ENCODE measurements around the gene KIF1B.
"Not testable (repeated sequence)": the region's sequence is repeated elsewhere in the genome, so short reads cannot be mapped to it uniquely, and the experiment has no call there.

KIF1B gene

DNA sequence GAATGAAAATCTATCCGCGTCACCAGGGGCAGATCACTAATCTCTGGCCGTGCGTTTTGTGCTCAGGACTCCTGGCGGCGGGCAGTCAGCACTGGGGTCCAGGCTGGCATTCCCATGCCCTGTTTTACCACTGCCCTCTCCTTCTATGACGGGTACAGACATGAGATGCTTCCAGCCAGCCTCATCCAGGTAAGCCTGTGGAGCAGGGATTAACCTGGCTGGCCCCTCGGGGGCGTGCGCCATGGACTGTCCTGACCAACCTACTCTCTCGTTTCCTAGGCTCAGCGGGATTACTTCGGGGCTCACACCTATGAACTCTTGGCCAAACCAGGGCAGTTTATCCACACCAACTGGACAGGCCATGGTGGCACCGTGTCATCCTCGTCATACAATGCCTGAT, 209.0 kb downstream of the KIF1B start:
- H3K36me3 ChIP-seq (ENCODE audit: control insufficient read depth in 4 of 4, insufficient read depth in 4 of 4, low read length in 3 of 4), result peaks cover 7 to 60% (median 38%) of the 10 kb centered on the region in 4 experiments
- WGBS (ENCODE audit: insufficient coverage), result 100% methylated on average over 13 of the region's 15 CpGs
- H3K27ac ChIP-seq (ENCODE audit: insufficient read depth in 1 of 2, low read depth in 1 of 2, low read length in 2 of 2, poor library complexity in 1 of 2, severe bottlenecking in 2 of 2), result no peak overlapping the region
- no peaks in the 10 kb centered on the region for H3K27me3 ChIP-seq (replicated peaks in 2 of 5; ENCODE audit: control insufficient read depth in 4 of 5, insufficient read depth in 5 of 5, low read length in 4 of 5)
- no peak overlapping the region for H3K4me3 ChIP-seq (ENCODE audit: control insufficient read depth in 1 of 7, extremely low read depth in 1 of 7, insufficient read depth in 4 of 7, low read depth in 2 of 7, low read length in 6 of 7)
- no peaks in the 10 kb centered on the region for H3K9me3 ChIP-seq (ENCODE audit: control extremely low read depth in 1 of 5, control insufficient read depth in 4 of 5, insufficient read depth in 2 of 5, low read depth in 1 of 5, low read length in 4 of 5)
- CTCF ChIA-PET, result interaction anchor here (1.0 to 1.7 kb wide), 3 partner anchors 20 to 42 kb away, joined by 3 to 8 read pairs (median 5); partner anchors contain the start of gene PGD
- POLR2A ChIA-PET, result no interaction called here
- DNase-seq, result no peak
- H3K4me1 ChIP-seq (ENCODE audit: control extremely low read depth in 1 of 4, control insufficient read depth in 4 of 4, insufficient read depth in 4 of 4, low read length in 3 of 4), result peaks cover 8 to 22% (median 19%) of the 10 kb centered on the region in 4 experiments

DNA sequence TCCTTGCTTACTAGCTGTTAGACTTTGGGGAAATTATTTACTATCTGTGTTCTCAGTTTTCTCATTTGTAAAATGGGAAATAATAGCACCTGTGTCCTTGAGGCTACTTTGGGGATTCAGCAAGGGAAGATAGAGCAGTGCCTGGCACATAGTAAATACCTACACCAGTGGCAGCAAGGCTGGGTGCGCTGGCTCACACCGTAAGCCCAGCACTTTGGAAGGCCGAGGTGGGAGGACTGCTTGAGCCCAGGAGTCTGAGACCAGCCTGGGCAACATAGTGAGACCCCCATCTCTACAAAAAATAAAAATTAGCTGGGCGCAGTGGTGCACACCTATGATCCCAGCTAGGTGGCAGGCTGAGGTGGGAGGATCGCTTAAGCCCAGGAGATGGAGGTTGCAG, 211.3 kb downstream of the KIF1B start:
- DNase-seq, result no peak
- no peak overlapping the region for H3K4me3 ChIP-seq (ENCODE audit: control insufficient read depth in 1 of 7, extremely low read depth in 1 of 7, insufficient read depth in 4 of 7, low read depth in 2 of 7, low read length in 6 of 7)
- H3K27ac ChIP-seq (ENCODE audit: insufficient read depth in 1 of 2, low read depth in 1 of 2, low read length in 2 of 2, poor library complexity in 1 of 2, severe bottlenecking in 2 of 2), result no peak overlapping the region
- H3K36me3 ChIP-seq (ENCODE audit: control insufficient read depth in 4 of 4, insufficient read depth in 4 of 4, low read length in 3 of 4), result peaks cover 7 to 51% (median 38%) of the 10 kb centered on the region in 4 experiments
- CTCF ChIA-PET, result interaction anchor here (0.9 to 1.6 kb wide), 2 partner anchors 17 to 74 kb away, joined by 3 read pairs; no protein-coding TSS in a partner anchor
- H3K9me3 ChIP-seq (ENCODE audit: control extremely low read depth in 1 of 5, control insufficient read depth in 4 of 5, insufficient read depth in 2 of 5, low read depth in 1 of 5, low read length in 4 of 5), result no peaks in the 10 kb centered on the region
- POLR2A ChIA-PET, result interaction anchor here (0.7 kb wide), 1 partner anchor 137 kb away, joined by 6 read pairs; no protein-coding TSS in a partner anchor
- WGBS (ENCODE audit: insufficient coverage), result 100% methylated on average over 3 of the region's 5 CpGs
- no peaks in the 10 kb centered on the region for H3K27me3 ChIP-seq (replicated peaks in 2 of 5; ENCODE audit: control insufficient read depth in 4 of 5, insufficient read depth in 5 of 5, low read length in 4 of 5)
- H3K4me1 ChIP-seq (ENCODE audit: control extremely low read depth in 1 of 4, control insufficient read depth in 4 of 4, insufficient read depth in 4 of 4, low read length in 3 of 4), result no peaks in the 10 kb centered on the region

GRCh38 chr1:10424034-10424433, 213.7 kb downstream of the KIF1B start:
- ChIA-PET CTCF (interaction anchor here (0.8 to 1.8 kb wide), 4 partner anchors 8 to 46 kb away, joined by 5 to 9 read pairs (median 6); no protein-coding TSS in a partner anchor), POLR2A (no interaction called here)
- peaks cover 0 to 6% (median 2%) of the 10 kb centered on the region in 4 experiments for H3K4me1 ChIP-seq (ENCODE audit: control extremely low read depth in 1 of 4, control insufficient read depth in 4 of 4, insufficient read depth in 4 of 4, low read length in 3 of 4)
- DNase-seq, result no peak
- no peak overlapping the region for H3K4me3 ChIP-seq (ENCODE audit: control insufficient read depth in 1 of 7, extremely low read depth in 1 of 7, insufficient read depth in 4 of 7, low read depth in 2 of 7, low read length in 6 of 7)
- peaks cover 4 to 27% (median 22%) of the 10 kb centered on the region in 4 experiments for H3K36me3 ChIP-seq (ENCODE audit: control insufficient read depth in 4 of 4, insufficient read depth in 4 of 4, low read length in 3 of 4)
- 80% methylated on average over 5 of the region's 9 CpGs for WGBS (ENCODE audit: insufficient coverage)
- no peaks in the 10 kb centered on the region for H3K27me3 ChIP-seq (replicated peaks in 2 of 5; ENCODE audit: control insufficient read depth in 4 of 5, insufficient read depth in 5 of 5, low read length in 4 of 5)
- H3K9me3 ChIP-seq (ENCODE audit: control extremely low read depth in 1 of 5, control insufficient read depth in 4 of 5, insufficient read depth in 2 of 5, low read depth in 1 of 5, low read length in 4 of 5), result no peaks in the 10 kb centered on the region
- H3K27ac ChIP-seq (ENCODE audit: insufficient read depth in 1 of 2, low read depth in 1 of 2, low read length in 2 of 2, poor library complexity in 1 of 2, severe bottlenecking in 2 of 2), result no peak overlapping the region

- Histone ChIP-seq H3K4me1 (ENCODE audit: control extremely low read depth in 1 of 4, control insufficient read depth in 4 of 4, insufficient read depth in 4 of 4, low read length in 3 of 4) (peaks cover 0 to 7% (median 3%) of the 10 kb centered on the region in 4 experiments), H3K9me3 (ENCODE audit: control extremely low read depth in 1 of 5, control insufficient read depth in 4 of 5, insufficient read depth in 2 of 5, low read depth in 1 of 5, low read length in 4 of 5) (no peaks in the 10 kb centered on the region), H3K4me3 (ENCODE audit: control insufficient read depth in 1 of 7, extremely low read depth in 1 of 7, insufficient read depth in 4 of 7, low read depth in 2 of 7, low read length in 6 of 7) (no peak overlapping the region), H3K36me3 (ENCODE audit: control insufficient read depth in 4 of 4, insufficient read depth in 4 of 4, low read length in 3 of 4) (peaks cover 4 to 21% (median 17%) of the 10 kb centered on the region in 4 experiments), H3K27ac (ENCODE audit: insufficient read depth in 1 of 2, low read depth in 1 of 2, low read length in 2 of 2, poor library complexity in 1 of 2, severe bottlenecking in 2 of 2) (no peak overlapping the region), H3K27me3 (replicated peaks in 2 of 5; ENCODE audit: control insufficient read depth in 4 of 5, insufficient read depth in 5 of 5, low read length in 4 of 5) (no peaks in the 10 kb centered on the region)
- no peak for DNase-seq
- ChIA-PET CTCF (interaction anchor here (0.8 to 1.8 kb wide), 4 partner anchors 9 to 47 kb away, joined by 5 to 9 read pairs (median 6); no protein-coding TSS in a partner anchor), POLR2A (no interaction called here)
- WGBS (ENCODE audit: insufficient coverage), result 97% methylated on average over 5 of the region's 8 CpGs
These were observed 214.3 kb downstream of the KIF1B start for GRCh38 chr1:10424651-10425050.

- POLR2A ChIA-PET, result interaction anchor here (1.0 kb wide), 1 partner anchor 10 kb away, joined by 3 read pairs; no protein-coding TSS in a partner anchor
- H3K27ac ChIP-seq (ENCODE audit: insufficient read depth in 1 of 2, low read depth in 1 of 2, low read length in 2 of 2, poor library complexity in 1 of 2, severe bottlenecking in 2 of 2), result not testable (repeated sequence)
- 81% methylated on average over 17 of the region's 21 CpGs for WGBS (ENCODE audit: insufficient coverage)
These were observed 215.6 kb downstream of the KIF1B start for GRCh38 chr1:10425826-10426534.

GRCh38 chr1:10426535-10426848, 216.1 kb downstream of the KIF1B start:
- DNase-seq; H3K4me3 ChIP-seq (ENCODE audit: control insufficient read depth in 1 of 7, extremely low read depth in 1 of 7, insufficient read depth in 4 of 7, low read depth in 2 of 7, low read length in 6 of 7); H3K27me3 ChIP-seq (replicated peaks in 2 of 5; ENCODE audit: control insufficient read depth in 4 of 5, insufficient read depth in 5 of 5, low read length in 4 of 5); H3K9me3 ChIP-seq (ENCODE audit: control extremely low read depth in 1 of 5, control insufficient read depth in 4 of 5, insufficient read depth in 2 of 5, low read depth in 1 of 5, low read length in 4 of 5); H3K27ac ChIP-seq (ENCODE audit: insufficient read depth in 1 of 2, low read depth in 1 of 2, low read length in 2 of 2, poor library complexity in 1 of 2, severe bottlenecking in 2 of 2); H3K36me3 ChIP-seq (ENCODE audit: control insufficient read depth in 4 of 4, insufficient read depth in 4 of 4, low read length in 3 of 4): not testable (repeated sequence)
- CTCF ChIA-PET, result interaction anchor here (0.9 to 2.5 kb wide), 4 partner anchors 11 to 67 kb away, joined by 3 to 9 read pairs (median 4); no protein-coding TSS in a partner anchor
- POLR2A ChIA-PET, result interaction anchor here (1.0 kb wide), 1 partner anchor 11 kb away, joined by 3 read pairs; no protein-coding TSS in a partner anchor
- peaks cover 3 to 23% (median 15%) of the 10 kb centered on the region in 4 experiments for H3K4me1 ChIP-seq (ENCODE audit: control extremely low read depth in 1 of 4, control insufficient read depth in 4 of 4, insufficient read depth in 4 of 4, low read length in 3 of 4)
- 91% methylated on average over 8 of the region's 21 CpGs for WGBS (ENCODE audit: insufficient coverage)

More at GRCh38 chr1:10425826-10426534, 215.6 kb downstream of the KIF1B start:
- Histone ChIP-seq H3K4me1 (ENCODE audit: control extremely low read depth in 1 of 4, control insufficient read depth in 4 of 4, insufficient read depth in 4 of 4, low read length in 3 of 4) (peaks cover 3 to 18% (median 10%) of the 10 kb centered on the region in 4 experiments), H3K36me3 (ENCODE audit: control insufficient read depth in 4 of 4, insufficient read depth in 4 of 4, low read length in 3 of 4) (peaks cover 4 to 12% (median 7%) of the 10 kb centered on the region in 4 experiments)
- H3K4me3 ChIP-seq (ENCODE audit: control insufficient read depth in 1 of 7, extremely low read depth in 1 of 7, insufficient read depth in 4 of 7, low read depth in 2 of 7, low read length in 6 of 7); H3K27me3 ChIP-seq (replicated peaks in 2 of 5; ENCODE audit: control insufficient read depth in 4 of 5, insufficient read depth in 5 of 5, low read length in 4 of 5); H3K9me3 ChIP-seq (ENCODE audit: control extremely low read depth in 1 of 5, control insufficient read depth in 4 of 5, insufficient read depth in 2 of 5, low read depth in 1 of 5, low read length in 4 of 5): not testable (repeated sequence)
- peak in 2 of 3 donors; percentile 23 to 50 for DNase-seq
- CTCF ChIA-PET, result interaction anchor here (0.9 to 2.5 kb wide), 5 partner anchors 10 to 68 kb away, joined by 3 to 9 read pairs (median 3); no protein-coding TSS in a partner anchor

- 95% methylated on average over 4 of the region's 5 CpGs for WGBS (ENCODE audit: insufficient coverage)
- Histone ChIP-seq H3K27ac (ENCODE audit: insufficient read depth in 1 of 2, low read depth in 1 of 2, low read length in 2 of 2, poor library complexity in 1 of 2, severe bottlenecking in 2 of 2) (no peak overlapping the region), H3K4me1 (ENCODE audit: control extremely low read depth in 1 of 4, control insufficient read depth in 4 of 4, insufficient read depth in 4 of 4, low read length in 3 of 4) (peaks cover 3 to 24% (median 16%) of the 10 kb centered on the region in 4 experiments), H3K36me3 (ENCODE audit: control insufficient read depth in 4 of 4, insufficient read depth in 4 of 4, low read length in 3 of 4) (peaks cover 0 to 2% (median 0%) of the 10 kb centered on the region in 4 experiments), H3K4me3 (ENCODE audit: control insufficient read depth in 1 of 7, extremely low read depth in 1 of 7, insufficient read depth in 4 of 7, low read depth in 2 of 7, low read length in 6 of 7) (no peak overlapping the region), H3K27me3 (replicated peaks in 2 of 5; ENCODE audit: control insufficient read depth in 4 of 5, insufficient read depth in 5 of 5, low read length in 4 of 5) (no peaks in the 10 kb centered on the region), H3K9me3 (ENCODE audit: control extremely low read depth in 1 of 5, control insufficient read depth in 4 of 5, insufficient read depth in 2 of 5, low read depth in 1 of 5, low read length in 4 of 5) (no peaks in the 10 kb centered on the region)
- ChIA-PET CTCF (interaction anchor here (0.8 to 10.2 kb wide), 13 partner anchors 13 to 220 kb away, joined by 3 to 118 read pairs (median 6); partner anchors contain the start of gene PGD), POLR2A (interaction anchor here (1.2 kb wide), 1 partner anchor 30 kb away, joined by 3 read pairs; the partner anchor contains the start of gene PGD)
- no peak for DNase-seq
These were observed 218.6 kb downstream of the KIF1B start for GRCh38 chr1:10428984-10429383.
